Islet of Langerhans (tissue), 1 donor: Measurements from ENCODE around the gene PSMB11.
"Not testable (repeated sequence)": the region's sequence is repeated elsewhere in the genome, so short reads cannot be mapped to it uniquely, and the experiment has no call there.

Experiments
- FAIRE-seq: peaks from one replicate; lab custom pipeline; 2011; peaks lifted over from hg19 to GRCh38; lab: Jason Lieb, UNC

Gene PSMB11, protein sequence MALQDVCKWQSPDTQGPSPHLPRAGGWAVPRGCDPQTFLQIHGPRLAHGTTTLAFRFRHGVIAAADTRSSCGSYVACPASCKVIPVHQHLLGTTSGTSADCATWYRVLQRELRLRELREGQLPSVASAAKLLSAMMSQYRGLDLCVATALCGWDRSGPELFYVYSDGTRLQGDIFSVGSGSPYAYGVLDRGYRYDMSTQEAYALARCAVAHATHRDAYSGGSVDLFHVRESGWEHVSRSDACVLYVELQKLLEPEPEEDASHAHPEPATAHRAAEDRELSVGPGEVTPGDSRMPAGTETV

GRCh38 chr14:23042162-23042965 lies at the start of gene PSMB11:
PSMB11 (plus strand) TSS chr14:23042212; CDS start chr14:23042226, 14 bp downstream.
- no peak for FAIRE-seq

DNA sequence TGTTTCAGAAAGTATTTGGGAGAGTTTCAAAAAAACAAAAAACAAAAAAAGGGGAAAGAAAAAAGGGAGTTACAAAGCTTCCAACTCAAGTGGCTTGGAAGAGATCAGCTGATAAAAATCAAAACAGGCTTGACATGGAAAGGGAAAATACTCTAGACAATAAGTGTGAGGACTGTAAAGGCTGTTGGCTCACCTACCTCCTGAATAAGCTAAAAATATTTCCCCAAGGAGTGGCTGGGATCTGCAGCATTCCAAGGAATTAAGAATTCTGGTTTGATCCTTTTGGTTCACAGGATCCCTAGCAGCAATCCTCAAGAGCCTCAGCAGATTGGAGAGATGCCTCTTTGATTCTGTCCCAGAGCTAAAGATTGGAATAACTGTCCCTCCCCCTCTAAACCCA lies 48.5 kb upstream of the PSMB11 start:
- no peak for FAIRE-seq

- FAIRE-seq: no peak
Measured at GRCh38 chr14:22994762-22995275, 47.2 kb upstream of the PSMB11 start.

- FAIRE-seq: no peak
Measured at GRCh38 chr14:22995889-22996625, 46.0 kb upstream of the PSMB11 start.

DNA sequence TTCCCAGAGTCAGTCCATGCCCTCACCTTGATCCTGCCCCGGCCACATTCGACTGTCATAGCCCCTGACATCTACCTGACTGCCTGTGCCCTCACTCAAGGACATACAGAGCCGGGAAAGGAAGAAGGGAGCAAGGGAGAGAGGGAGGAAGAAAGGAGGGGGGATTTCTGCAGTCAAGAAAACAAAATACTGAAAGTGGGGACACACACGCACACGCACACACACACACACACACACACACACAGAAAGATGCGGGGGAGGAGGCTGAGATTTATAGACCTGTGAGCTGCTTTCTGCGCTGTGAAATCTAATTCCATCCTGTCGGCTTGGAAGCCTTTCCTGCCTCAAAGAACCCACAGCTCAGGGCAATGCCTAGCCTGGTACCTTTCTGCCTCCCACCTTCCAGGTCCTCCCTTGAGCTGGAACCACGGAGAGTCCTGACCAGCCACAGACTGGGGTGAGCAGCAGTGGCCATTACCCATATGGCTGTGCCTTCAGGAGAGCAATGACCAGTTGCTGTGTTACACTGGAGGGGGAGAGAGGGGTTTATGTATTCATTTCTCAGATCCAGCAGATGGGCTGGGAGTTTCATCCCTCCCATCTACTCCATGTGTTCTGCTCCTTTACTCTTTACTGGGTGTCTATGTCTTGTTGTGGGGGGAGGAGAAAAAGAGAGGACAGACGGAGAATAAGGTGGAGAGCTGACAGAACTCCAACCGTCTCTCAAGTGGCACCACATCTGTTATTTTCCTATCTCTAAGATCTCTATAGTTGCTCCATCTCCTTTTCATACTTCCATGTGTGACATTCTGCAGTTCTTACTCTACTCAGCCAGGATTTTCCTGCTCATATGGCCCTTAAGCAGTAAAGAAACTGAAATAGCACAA lies 45.0 kb upstream of the PSMB11 start:
- FAIRE-seq: no peak

DNA sequence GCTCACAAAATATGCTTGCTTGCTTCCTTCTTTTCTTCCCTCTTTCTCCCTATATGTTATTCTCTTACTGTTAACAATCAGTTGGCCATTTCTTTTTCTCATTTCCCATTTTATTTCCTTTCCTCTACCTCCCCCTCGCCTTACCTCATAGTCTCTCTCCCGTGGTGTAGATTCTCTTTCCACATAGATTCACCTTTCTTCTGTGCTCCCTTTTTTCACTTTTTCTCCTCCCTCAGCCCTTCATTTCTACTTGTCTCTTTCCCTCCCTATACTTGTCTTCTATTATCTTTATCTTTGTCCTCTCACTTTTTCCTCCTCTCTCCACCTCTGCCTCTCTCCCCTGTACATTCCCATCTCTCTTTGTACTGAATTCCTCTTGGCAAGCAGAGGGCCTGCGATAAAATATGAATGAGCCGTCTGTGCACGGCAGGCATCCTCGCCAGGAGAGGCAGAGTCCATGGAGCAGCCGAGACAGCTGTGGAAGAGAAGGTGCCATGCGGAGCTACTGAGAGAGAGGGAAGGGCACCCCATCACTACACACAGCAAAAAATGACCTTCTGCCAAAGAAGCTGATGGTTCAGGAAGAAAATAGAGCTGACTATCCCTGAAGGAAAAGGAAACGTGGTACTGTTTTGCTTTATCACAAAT lies 44.2 kb upstream of the PSMB11 start:
- no peak for FAIRE-seq

DNA sequence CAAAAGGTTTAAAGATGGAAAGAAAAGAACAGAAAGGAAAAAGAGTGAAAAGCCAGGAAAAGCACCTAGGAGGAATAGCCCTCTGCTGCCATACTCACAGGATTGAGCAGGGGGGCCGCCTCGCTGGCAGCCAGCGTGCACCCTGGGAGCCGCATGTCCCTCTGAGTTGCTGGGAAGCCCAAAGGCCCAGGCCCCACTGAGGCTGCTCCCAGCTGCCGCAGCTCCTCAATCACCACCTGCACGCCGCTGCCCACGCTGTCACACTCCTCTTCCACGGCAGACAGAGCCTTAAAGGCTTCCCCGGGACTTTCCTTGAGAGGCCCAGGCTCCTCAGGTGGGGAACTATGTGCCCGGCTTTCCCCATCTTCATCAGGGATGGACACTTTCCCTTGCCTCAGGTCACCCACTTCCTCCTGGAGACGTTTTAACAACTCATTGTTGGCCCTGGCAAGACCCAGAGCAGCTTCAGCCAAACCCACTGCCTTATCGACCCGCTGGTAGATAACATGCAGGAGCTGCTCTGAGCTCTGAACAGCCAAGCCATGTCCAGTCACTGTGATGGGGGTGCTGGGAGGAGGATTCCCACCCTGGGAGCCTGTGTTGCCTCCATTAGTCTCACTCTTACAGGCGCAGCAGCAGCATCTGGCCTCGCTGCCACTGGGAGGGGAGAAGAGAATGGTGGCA lies 43.5 kb upstream of the PSMB11 start:
- no peak for FAIRE-seq

DNA sequence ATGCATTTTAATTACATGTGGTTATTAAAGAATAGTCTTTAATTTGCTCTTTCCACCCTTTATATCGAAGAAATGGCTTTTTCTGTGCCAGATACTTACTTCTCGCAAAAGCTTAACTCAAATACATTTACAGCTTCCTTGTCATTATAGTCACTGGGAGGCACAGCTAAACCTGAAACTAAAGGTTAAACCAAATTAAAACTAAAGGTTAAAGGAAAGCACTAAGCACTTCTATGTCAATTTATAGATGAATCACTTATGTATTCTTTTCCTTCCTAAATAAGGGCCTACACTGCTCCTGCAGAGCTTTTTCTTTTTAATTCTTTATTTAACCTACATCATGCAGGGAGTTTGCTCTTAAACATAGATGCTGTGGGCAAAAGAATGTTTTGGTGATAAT lies 41.2 kb upstream of the PSMB11 start:
- FAIRE-seq: no peak

DNA sequence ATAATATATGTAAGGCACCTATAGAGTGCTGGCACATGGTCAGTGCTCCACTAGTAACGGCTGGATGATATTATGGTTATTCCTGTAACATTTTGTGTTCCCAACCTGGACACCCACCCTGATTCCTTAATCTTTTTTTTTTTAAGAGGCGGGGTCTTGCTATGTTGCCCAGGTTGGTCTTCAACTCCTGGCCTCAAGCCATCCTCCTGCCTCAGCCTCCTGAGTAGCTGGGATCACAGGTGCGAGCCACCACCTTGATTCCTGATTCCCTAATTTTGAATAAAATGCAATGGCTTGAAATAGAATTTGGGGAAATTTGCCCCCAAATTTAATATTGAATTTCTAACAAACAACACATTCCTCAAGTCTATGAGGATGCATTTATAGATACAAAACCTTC lies 39.4 kb upstream of the PSMB11 start:
- no peak for FAIRE-seq

DNA sequence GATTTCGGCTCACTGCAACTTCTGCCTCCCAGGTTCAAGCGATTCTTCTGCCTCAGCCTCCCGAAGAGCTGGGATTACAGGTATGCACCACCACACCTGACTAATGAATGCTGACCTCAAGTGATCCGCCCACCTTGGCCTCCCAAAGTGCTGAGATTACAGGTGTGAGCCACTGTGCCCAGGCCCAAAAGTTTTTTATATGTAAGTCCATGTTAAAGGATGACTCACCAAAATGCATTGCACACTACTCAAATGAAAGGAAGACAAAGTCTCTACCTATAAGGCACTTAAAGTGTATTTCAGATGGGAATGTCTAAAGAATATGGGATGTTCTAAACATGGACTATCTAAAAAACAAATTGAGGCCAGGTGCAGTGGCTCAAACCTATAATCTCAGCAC lies 37.7 kb upstream of the PSMB11 start:
- FAIRE-seq: not testable (repeated sequence)

DNA sequence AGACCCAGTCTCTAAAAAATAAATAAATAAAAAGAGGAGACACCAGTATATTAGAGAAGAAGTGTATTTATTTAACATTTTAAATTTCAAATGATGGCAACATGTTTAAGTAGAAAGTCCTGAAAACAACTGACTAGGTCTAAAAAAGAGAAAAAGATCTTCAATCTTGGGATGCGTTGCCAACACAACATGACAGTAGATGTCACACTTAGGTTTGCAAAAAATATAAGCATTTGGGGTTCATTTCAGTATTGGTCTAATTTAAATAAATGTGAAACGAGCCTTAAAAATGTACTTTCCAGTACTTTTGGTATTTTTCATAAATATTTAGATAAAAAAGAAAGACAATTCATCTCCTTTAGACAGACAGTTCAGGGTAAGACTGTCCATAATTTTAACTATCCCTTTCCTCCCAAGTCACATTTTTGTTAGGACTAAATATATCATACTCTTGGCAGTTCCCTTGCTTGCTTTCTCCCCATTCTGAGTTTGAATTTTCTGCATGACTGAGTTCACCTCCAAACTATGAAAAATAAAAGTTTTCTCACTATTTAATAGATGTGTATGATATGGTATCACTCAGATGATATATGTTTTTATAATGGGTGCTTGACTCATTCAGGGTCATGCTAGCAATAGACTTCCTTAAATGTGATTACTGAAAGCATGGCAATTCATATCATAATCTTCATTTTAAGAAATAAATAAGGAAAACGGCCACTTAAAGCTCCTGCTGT lies 36.4 kb upstream of the PSMB11 start:
- no peak for FAIRE-seq

GRCh38 chr14:23006188-23006534 lies 35.9 kb upstream of the PSMB11 start:
- FAIRE-seq: peak; percentile 30

DNA sequence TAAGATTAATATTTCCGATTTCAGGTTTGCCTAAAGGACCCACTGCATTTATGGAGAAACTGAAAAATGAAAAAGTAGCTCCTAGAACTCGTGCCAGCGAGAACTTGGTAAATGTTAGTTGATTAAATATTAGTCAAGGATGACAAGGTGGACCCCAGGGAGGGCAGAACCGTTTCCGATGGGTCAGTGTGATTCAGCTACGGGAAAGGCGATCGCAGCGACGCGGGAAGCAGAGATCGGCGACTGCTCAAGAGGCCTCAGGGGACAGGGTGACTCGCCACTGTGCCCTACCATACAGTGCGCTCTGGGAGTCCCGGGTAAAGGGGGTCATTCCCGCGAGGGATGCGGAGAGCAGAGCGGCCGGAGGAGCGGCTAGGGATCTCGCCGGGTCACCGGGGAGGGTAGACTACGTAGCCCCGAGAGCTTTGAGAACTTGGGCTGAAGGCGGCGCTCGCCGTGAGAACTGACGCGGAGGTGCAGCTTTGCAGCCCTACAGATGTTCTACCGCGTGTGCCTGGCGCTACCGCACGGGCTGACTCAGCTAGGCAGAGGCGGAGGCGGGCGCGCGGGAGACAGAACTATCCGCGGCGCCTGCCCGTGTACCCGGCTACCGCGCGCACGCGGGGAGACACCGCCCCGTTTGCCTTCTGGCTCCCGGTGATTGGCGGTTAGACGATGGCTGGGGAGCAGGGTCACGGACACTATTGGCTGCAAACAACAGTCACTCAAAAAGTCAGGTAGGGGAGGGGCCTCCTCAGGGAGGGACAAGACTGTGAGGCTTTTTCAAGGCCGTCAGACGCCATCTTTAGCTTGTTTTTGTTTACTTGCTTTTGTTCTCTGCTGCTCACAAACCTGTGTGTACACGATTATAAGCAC lies 35.2 kb upstream of the PSMB11 start:
- peak; percentile 13 for FAIRE-seq

- FAIRE-seq: no peak
Measured at GRCh38 chr14:23008831-23009230, 33.2 kb upstream of the PSMB11 start.

- peak; percentile 49 for FAIRE-seq
Measured at GRCh38 chr14:23009483-23009938, 32.5 kb upstream of the PSMB11 start.

- no peak for FAIRE-seq
Measured at GRCh38 chr14:23009939-23010726, 31.9 kb upstream of the PSMB11 start, which contains the start of gene C14orf93. C14orf93 (minus strand) TSS chr14:23010143; CDS start chr14:22999023, 11,120 bp downstream.

GRCh38 chr14:23013054-23013748 lies 28.8 kb upstream of the PSMB11 start:
- FAIRE-seq: no peak
